K562 (cell line): ENCODE measurements around the gene ESPL1. TPM values are rescaled to one million over a fixed set of nuclear protein-coding genes. Genes with fewer than 3 reads are reported as not detected.
A peak's percentile ranks its signal among the peaks of the same experiment; 100 is the strongest.

Source experiments
- FUS ChIP-seq: fragments of 200-400 bp; formaldehyde crosslinking; optimal IDR thresholded peaks from 2 replicates; pipeline ENCODE3; 2017; ENCODE audit warnings: low read depth, low read length
- GTF2F1 ChIP-seq: IDR thresholded peaks from 2 replicates; pipeline ENCODE4 v1.6.1; 2011; ENCODE audit warnings: low read depth, low read length, improper control_type of control experiment
- MAFF ChIP-seq: IDR thresholded peaks from 2 replicates; pipeline ENCODE4 v1.6.1; 2012; ENCODE audit warnings: low read length, improper control_type of control experiment
- NR2C1 ChIP-seq, 2 experiments: fragments of 450-650 bp; IDR thresholded peaks; 2 replicates each; pipeline ENCODE4 v1.6.1; 2017; ENCODE audit warnings: mild to moderate bottlenecking in 2 of 2, antibody characterized with exemption in 1 of 2, inconsistent platforms in 1 of 2, missing compliant biosample characterization in 1 of 2, missing genetic modification characterization in 1 of 2
- PPARD ChIP-seq: fragments of 250-450 bp; sonication (Bioruptor Pico); IDR thresholded peaks from 2 replicates; pipeline ENCODE4 v1.8.0; 2022; ENCODE audit warnings: inconsistent platforms, mild to moderate bottlenecking, moderate library complexity
- RNF2 ChIP-seq: sonication (generic); IDR thresholded peaks from 2 replicates; pipeline ENCODE4 v1.6.1; 2016
- SOX6 ChIP-seq: fragments of 450-650 bp; IDR thresholded peaks from 2 replicates; pipeline ENCODE4 v1.6.1; 2014; ENCODE audit warnings: mild to moderate bottlenecking
- TAF7 ChIP-seq: fragments of 450-650 bp; IDR thresholded peaks from 2 replicates; pipeline ENCODE4 v1.6.1; 2016; ENCODE audit warnings: missing genetic modification characterization, missing compliant biosample characterization
- polyA plus RNA-seq, 8 experiments: library from polyadenylated mRNA; depleted of rRNA in 4 of 8; stranded (reverse) in 5 of 8; unstranded in 3 of 8; fragments of >200 nt; fragmentation: Nextera tagmentation in 2 of 8; fragmentation: Illumina TruSeq in 1 of 8; extraction: Ambion mirVana in 2 of 8; extraction: Trizol in 1 of 8; gene quantifications; 2 replicates each; pipeline versions ENCODE4 v1.2.1 to v1.2.3, GENCODE V29; 2011 to 2014; ENCODE audit warnings: inconsistent platforms in 1 of 8, missing spikeins in 1 of 8
- total RNA-seq, 7 experiments: library from RNA; depleted of rRNA in 6 of 7; stranded (reverse); fragments of >200 nt in 6 of 7; fragmentation: Illumina TruSeq in 2 of 7; extraction: Trizol in 2 of 7; gene quantifications; 2 replicates each; pipeline versions ENCODE4 v1.2.1 to v1.2.3, GENCODE V29; 2011 to 2021; ENCODE audit warnings: low replicate concordance in 1 of 7
- TF ChIP-seq, protein P1 (sequence below): fragments of 250-450 bp; sonication (Bioruptor Pico); IDR thresholded peaks from 2 replicates; pipeline ENCODE4 v1.8.0; 2022; ENCODE audit warnings: inconsistent platforms, mild to moderate bottlenecking, moderate library complexity, borderline replicate concordance
- TF ChIP-seq, protein P2 (sequence below), 2 experiments: IDR thresholded peaks in 1 of 2; conservative IDR thresholded peaks in 1 of 2; 2 replicates each; pipeline ENCODE4 v1.6.1; 2016; ENCODE audit warnings: low read depth in 2 of 2, mild to moderate bottlenecking in 1 of 2, missing compliant biosample characterization in 1 of 2, missing genetic modification characterization in 1 of 2, moderate library complexity in 1 of 2
- TF ChIP-seq, protein P3 (sequence below), 2 experiments: fragments of 250-450 bp in 1 of 2; fragments of 450-650 bp in 1 of 2; sonication (Bioruptor Pico) in 1 of 2; IDR thresholded peaks; 2 replicates each; pipeline versions ENCODE4 v1.6.1 to v1.8.0; 2016 to 2021; ENCODE audit warnings: mild to moderate bottlenecking in 2 of 2, moderate library complexity in 2 of 2, missing compliant biosample characterization in 1 of 2, missing genetic modification characterization in 1 of 2

The ESPL1 gene
- total and polyA plus RNA-seq, 9 of the 15 experiments (the other 6 are each of a cell fraction or from before 2014, with no cell fraction given): 1.2 to 55.0 (median 18.7) TPM

DNA sequence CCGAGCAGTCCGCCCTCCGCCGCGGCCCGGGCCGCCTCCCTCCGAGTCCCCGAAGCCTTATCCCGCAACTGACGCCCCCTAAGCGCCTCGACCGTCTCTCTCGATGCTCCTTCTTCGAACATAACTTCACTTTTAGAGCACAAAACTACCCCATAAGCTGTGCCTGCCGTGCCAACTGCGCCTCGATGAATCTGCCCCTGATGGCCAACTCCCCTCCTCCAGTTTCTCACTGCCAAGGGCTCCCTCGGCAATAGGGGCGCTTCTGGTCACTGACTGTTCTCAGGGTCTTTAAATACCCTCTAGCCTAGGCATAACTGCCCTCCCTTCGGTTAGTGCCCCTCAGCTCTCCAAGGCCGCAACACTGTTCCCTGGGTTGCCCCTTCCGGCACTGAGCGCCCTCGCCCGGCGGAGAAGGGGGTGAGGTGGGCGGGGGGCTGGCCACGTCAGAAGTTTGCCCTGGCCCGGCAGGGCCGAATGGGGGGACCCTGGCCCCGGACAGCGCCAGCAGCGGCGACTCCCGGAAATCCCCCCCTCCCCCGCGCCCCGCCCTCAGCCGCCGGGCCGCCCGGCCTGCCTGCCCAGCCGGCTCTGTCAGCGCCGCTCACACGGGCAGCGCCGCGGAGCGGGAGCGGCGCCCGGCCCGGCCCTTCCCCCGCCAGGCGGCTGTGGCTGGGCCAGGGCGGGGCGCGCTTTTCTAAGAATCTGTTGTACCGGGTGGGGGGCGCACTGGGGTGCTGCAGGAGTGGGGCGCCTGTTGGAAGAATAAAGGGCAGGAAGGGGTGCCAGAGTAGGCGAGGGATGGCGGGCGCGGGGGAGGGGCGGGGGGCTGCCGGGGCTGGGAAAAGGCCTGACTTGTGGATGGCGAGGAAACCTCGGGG, 46.7 kb upstream of the ESPL1 start (continued):
- TF ChIP-seq GTF2F1 (no peak), NR2C1 (IDR thresholded peaks at IDR 0.05) (no peak), NR2C1 (tag; IDR thresholded peaks at IDR 0.05) (no peak), TAF7 (tag) (peak; percentile 79), RNF2 (no peak), SOX6 (no peak), FUS (no peak), MAFF (no peak), PPARD (CRISPR knock-in tag) (no peak)
- TF ChIP-seq, protein P1, sequence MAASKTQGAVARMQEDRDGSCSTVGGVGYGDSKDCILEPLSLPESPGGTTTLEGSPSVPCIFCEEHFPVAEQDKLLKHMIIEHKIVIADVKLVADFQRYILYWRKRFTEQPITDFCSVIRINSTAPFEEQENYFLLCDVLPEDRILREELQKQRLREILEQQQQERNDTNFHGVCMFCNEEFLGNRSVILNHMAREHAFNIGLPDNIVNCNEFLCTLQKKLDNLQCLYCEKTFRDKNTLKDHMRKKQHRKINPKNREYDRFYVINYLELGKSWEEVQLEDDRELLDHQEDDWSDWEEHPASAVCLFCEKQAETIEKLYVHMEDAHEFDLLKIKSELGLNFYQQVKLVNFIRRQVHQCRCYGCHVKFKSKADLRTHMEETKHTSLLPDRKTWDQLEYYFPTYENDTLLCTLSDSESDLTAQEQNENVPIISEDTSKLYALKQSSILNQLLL (CRISPR knock-in tag): no peak
- TF ChIP-seq, protein P2, sequence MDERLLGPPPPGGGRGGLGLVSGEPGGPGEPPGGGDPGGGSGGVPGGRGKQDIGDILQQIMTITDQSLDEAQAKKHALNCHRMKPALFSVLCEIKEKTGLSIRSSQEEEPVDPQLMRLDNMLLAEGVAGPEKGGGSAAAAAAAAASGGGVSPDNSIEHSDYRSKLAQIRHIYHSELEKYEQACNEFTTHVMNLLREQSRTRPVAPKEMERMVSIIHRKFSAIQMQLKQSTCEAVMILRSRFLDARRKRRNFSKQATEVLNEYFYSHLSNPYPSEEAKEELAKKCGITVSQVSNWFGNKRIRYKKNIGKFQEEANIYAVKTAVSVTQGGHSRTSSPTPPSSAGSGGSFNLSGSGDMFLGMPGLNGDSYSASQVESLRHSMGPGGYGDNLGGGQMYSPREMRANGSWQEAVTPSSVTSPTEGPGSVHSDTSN (CRISPR knock-in tag; IDR thresholded peaks at IDR 0.05; ENCODE audit: low read depth): no peak
- TF ChIP-seq, protein P2 (tag; conservative IDR thresholded peaks at IDR 0.05; ENCODE audit: low read depth): no peak
- TF ChIP-seq, protein P3, sequence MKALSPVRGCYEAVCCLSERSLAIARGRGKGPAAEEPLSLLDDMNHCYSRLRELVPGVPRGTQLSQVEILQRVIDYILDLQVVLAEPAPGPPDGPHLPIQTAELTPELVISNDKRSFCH (CRISPR knock-in tag; IDR thresholded peaks at IDR 0.05): no peak
- TF ChIP-seq, protein P3 (tag; IDR thresholded peaks at IDR 0.05): no peak
